Stomach (tissue), 9 donors: Measurements from ENCODE around the gene KCNQ5. TPM values are rescaled to one million over a fixed set of nuclear protein-coding genes. Genes with fewer than 3 reads are reported as not detected.

Experiments used
- DNase-seq, 2 donors: peaks; one replicate each; pipeline versions ENCODE4 v3.0.0 to v3.0.0-alpha.2; 2013 to 2019
- H3K27ac ChIP-seq, 5 donors: fragments of 200-600 bp in 4 of 5; sonication (generic) in 4 of 5; one replicate each; pipeline ENCODE4 v1.5.1; 2013 to 2019; ENCODE audit warnings: mild to moderate bottlenecking in 1 of 5, moderate library complexity in 1 of 5
- H3K27me3 ChIP-seq, 3 donors: fragments of 200-600 bp; sonication (generic); one replicate each; pipeline ENCODE4 v1.5.1; 2017 to 2019; ENCODE audit warnings: mixed run types in 1 of 3
- H3K36me3 ChIP-seq, 4 donors: fragments of 200-600 bp; sonication (generic); 1 replicate in 3 of 4; 2 replicates in 1 of 4; pipeline ENCODE4 v1.5.1; 2016 to 2019
- H3K4me1 ChIP-seq, 4 donors: fragments of 200-600 bp; sonication (generic); one replicate each; pipeline ENCODE4 v1.5.1; 2016 to 2019
- H3K4me3 ChIP-seq, 4 donors: fragments of 200-600 bp; sonication (generic) in 3 of 4; one replicate each; pipeline ENCODE4 v1.5.1; 2016 to 2019; ENCODE audit warnings: mild to moderate bottlenecking in 1 of 4
- H3K9me3 ChIP-seq, 4 donors: fragments of 200-600 bp; sonication (generic); one replicate each; pipeline ENCODE4 v1.5.1; 2016 to 2019
- CTCF ChIP-seq, 7 experiments: fragments of 450-650 bp in 4 of 7; fragments of 200-600 bp in 3 of 7; sonication (generic) in 3 of 7; IDR thresholded peaks; one replicate each; pipeline ENCODE4 v1.5.1; 2016 to 2019; ENCODE audit warnings: antibody characterized with exemption in 7 of 7, control low read depth in 2 of 7, mild to moderate bottlenecking in 1 of 7
- EP300 ChIP-seq: sonication (generic); formaldehyde crosslinking; IDR thresholded peaks from one replicate; pipeline ENCODE4 v1.6.1; 2017; ENCODE audit warnings: antibody characterized with exemption
- POLR2A ChIP-seq, 4 donors: fragments of 450-650 bp; IDR thresholded peaks; one replicate each; pipeline ENCODE4 v1.6.1; 2016; ENCODE audit warnings: antibody characterized with exemption in 4 of 4, control low read depth in 2 of 4, mild to moderate bottlenecking in 1 of 4, moderate library complexity in 1 of 4
- POLR2AphosphoS5 ChIP-seq, 3 donors: sonication (generic); formaldehyde crosslinking; IDR thresholded peaks; one replicate each; pipeline ENCODE4 v1.6.1; 2016; ENCODE audit warnings: antibody characterized with exemption in 3 of 3
- WGBS, 5 donors: extraction: QIAGEN DNeasy Blood & Tissue Kit in 3 of 5; methylation state at CpG; one replicate each; pipeline versions ENCODE4 v1.1.5 to v1.1.7; 2013 to 2018; 5-methylcytosine and 5-hydroxymethylcytosine counted together
- intact Hi-C: fragments of 100-400 bp; cut with DNase I; formaldehyde crosslinking; loops from one replicate; pipeline ENCODE4 v1.15.1; 2023; ENCODE audit warnings: low total_unique reads
- polyA plus RNA-seq, 3 donors: library from polyadenylated mRNA; stranded (reverse); fragments of 200-250 nt; gene quantifications; one replicate each; pipeline ENCODE4 v1.2.3, GENCODE V29; 2013
- total RNA-seq, 5 donors: library from RNA; depleted of rRNA; stranded (reverse); fragments of >200 nt; gene quantifications; one replicate each; pipeline versions ENCODE4 v1.1.0 to v1.2.3, GENCODE V29; 2014 to 2016
- donor health status: healthy with polysubstance abuse.
- donor health status: Bipolar disorder and iron deficiency.
- donor health status: healthy.

KCNQ5 gene
- total and polyA plus RNA-seq, 8 donors, result 0.12 to 2.8 (median 0.37) TPM; not detected in 2

GRCh38 chr6:73151732-73152131 is 529.9 kb downstream of the KCNQ5 start:
- intact Hi-C loops, result no loop called here
- H3K27ac ChIP-seq, result no peak overlapping the region
- no peaks in the 10 kb centered on the region for H3K36me3 ChIP-seq
- 72 to 83% (median 78%) methylated on average over 3 of the region's 3 CpGs for WGBS, 5 donors
- no peaks in the 10 kb centered on the region for H3K27me3 ChIP-seq
- DNase-seq, result no peak
- H3K4me1 ChIP-seq, result no peaks in the 10 kb centered on the region
- H3K9me3 ChIP-seq, result no peaks in the 10 kb centered on the region
- TF ChIP-seq CTCF (IDR thresholded peaks at IDR 0.05), result no peak
- no peak for TF ChIP-seq EP300
- no peak overlapping the region for H3K4me3 ChIP-seq

GRCh38 chr6:73152556-73152955 is 530.7 kb downstream of the KCNQ5 start:
- H3K9me3 ChIP-seq, result no peaks in the 10 kb centered on the region
- no peaks in the 10 kb centered on the region for H3K4me1 ChIP-seq
- no peak for DNase-seq
- no peak overlapping the region for H3K27ac ChIP-seq
- H3K27me3 ChIP-seq, result no peaks in the 10 kb centered on the region
- no peaks in the 10 kb centered on the region for H3K36me3 ChIP-seq
- intact Hi-C loops, result no loop called here
- WGBS, 5 donors, result 86 to 100% (median 93%) methylated on average over 2 of the region's 2 CpGs
- no peak overlapping the region for H3K4me3 ChIP-seq
- TF ChIP-seq POLR2AphosphoS5 (IDR thresholded peaks at IDR 0.05) (no peak), CTCF (IDR thresholded peaks at IDR 0.05) (no peak), EP300 (no peak), POLR2A (IDR thresholded peaks at IDR 0.05) (no peak)

DNA sequence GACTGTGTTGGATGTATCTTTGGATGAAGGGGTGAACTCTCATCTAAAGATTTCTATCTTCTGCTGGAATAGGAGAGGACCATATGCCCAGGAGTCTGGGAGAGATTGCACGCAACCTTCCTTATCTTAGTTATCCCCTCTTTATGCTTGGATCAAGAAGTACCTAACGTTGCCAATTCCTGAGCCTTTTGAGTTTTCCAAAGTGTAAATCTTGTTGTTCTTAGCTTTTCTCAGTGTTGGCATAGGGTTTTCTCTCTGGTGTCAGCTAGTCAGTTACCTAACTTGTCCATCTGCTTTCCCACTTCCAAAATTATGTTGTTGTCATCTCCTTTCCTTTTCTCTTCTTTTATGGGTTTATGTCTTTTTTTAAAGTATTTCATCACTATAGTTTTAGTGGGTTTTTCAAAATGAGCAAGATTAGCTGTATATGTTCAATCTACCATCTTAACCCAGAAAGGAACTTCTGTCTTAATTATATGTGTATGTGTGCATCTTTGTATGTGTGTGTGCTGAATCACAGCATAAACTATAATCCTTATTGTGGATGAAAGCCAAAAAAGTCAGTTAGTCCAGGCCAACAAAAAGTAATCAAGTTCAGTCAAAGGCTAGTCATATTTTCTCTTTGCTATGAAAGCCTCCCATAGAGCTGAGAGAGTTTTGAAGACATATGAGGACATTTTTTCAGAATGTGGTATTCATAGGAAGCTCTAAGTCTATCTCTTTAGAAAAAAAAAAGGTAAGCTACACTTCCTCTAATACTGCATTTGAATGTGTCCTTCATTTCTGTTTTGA is 531.3 kb downstream of the KCNQ5 start:
- TF ChIP-seq CTCF (IDR thresholded peaks at IDR 0.05) (no peak), EP300 (no peak), POLR2A (IDR thresholded peaks at IDR 0.05) (no peak), POLR2AphosphoS5 (IDR thresholded peaks at IDR 0.05) (no peak)
- 39 to 90% (median 59%) methylated on average over 2 of the region's 2 CpGs for WGBS, 5 donors
- Histone ChIP-seq H3K4me3 (no peak overlapping the region), H3K9me3 (no peaks in the 10 kb centered on the region), H3K36me3 (no peaks in the 10 kb centered on the region), H3K27ac (no peak overlapping the region), H3K4me1 (no peaks in the 10 kb centered on the region), H3K27me3 (no peaks in the 10 kb centered on the region)
- no peak for DNase-seq
- intact Hi-C loops, result no loop called here

GRCh38 chr6:73156793-73157767 is 535.2 kb downstream of the KCNQ5 start:
- WGBS, 5 donors, result 93 to 95% (median 93%) methylated on average over 41 of the region's 41 CpGs
- H3K27me3 ChIP-seq, result no peaks in the 10 kb centered on the region
- no peak for DNase-seq
- TF ChIP-seq CTCF (IDR thresholded peaks at IDR 0.05) (no peak), POLR2A (IDR thresholded peaks at IDR 0.05) (no peak), POLR2AphosphoS5 (IDR thresholded peaks at IDR 0.05) (no peak), EP300 (no peak)
- no peaks in the 10 kb centered on the region for H3K36me3 ChIP-seq
- intact Hi-C loops, result no loop called here
- no peaks in the 10 kb centered on the region for H3K4me1 ChIP-seq
- H3K4me3 ChIP-seq, result no peak overlapping the region
- H3K27ac ChIP-seq, result no peak overlapping the region
- no peaks in the 10 kb centered on the region for H3K9me3 ChIP-seq
